B cell (primary cell): Measurements from ENCODE around the gene GFOD2. TPM values are rescaled to one million over a fixed set of nuclear protein-coding genes. Genes with fewer than 3 reads are reported as not detected.
A peak's percentile ranks its signal among the peaks of the same experiment; 100 is the strongest.

Experiments
- ATAC-seq: fragments of 200-7000 bp; cut with Tn5 transposase; one replicate; pipeline ENCODE4 v1.10.0; 2021; ENCODE audit warnings: low read depth, mild to moderate bottlenecking, moderate number of reproducible peaks, moderate library complexity
- CTCF ChIA-PET: fragments of 350-600 bp; sonication (Branson Sonifier 250); formaldehyde crosslinking; loops from one replicate; lab custom pipeline; 2021; ENCODE audit warnings: antibody characterized with exemption, inconsistent platforms; lab: Charles Lee
- POLR2A ChIA-PET: fragments of 350-600 bp; sonication (Branson Sonifier 250); formaldehyde crosslinking; loops from one replicate; lab custom pipeline; 2021; ENCODE audit warnings: antibody characterized with exemption; lab: Charles Lee
- DNase-seq: peaks from one replicate; pipeline ENCODE4 v3.0.0; 2013
- H2AFZ ChIP-seq: 2 replicates; pipeline ENCODE4 v1.6.1; 2012; ENCODE audit warnings: mild to moderate bottlenecking, low read depth, low read length; ENCODE audit not compliant: insufficient read depth, poor library complexity, severe bottlenecking
- H3K27ac ChIP-seq, 2 donors: 1 replicate in 1 of 2; 2 replicates in 1 of 2; pipeline ENCODE4 v1.5.1; 2012 to 2013; ENCODE audit warnings: low read length in 2 of 2, mild to moderate bottlenecking in 2 of 2, moderate library complexity in 1 of 2
- H3K27me3 ChIP-seq, 4 experiments: fragments of 200-600 bp in 1 of 4; sonication (generic) in 1 of 4; replicated peaks in 1 of 4; 1 replicate in 2 of 4; 2 replicates in 2 of 4; pipeline versions ENCODE4 v1.6.1 to v1.7.0; 2013 to 2016; ENCODE audit warnings: low read length in 3 of 4, mild to moderate bottlenecking in 2 of 4, mixed read lengths in 1 of 4, moderate library complexity in 1 of 4; ENCODE audit not compliant: insufficient read depth in 4 of 4, control insufficient read depth in 3 of 4; ENCODE audit errors: control extremely low read depth in 1 of 4
- H3K36me3 ChIP-seq, 2 experiments: replicated peaks in 1 of 2; 1 replicate in 1 of 2; 2 replicates in 1 of 2; pipeline versions ENCODE4 v1.6.1 to v1.7.1; 2013; ENCODE audit warnings: low read length in 1 of 2; ENCODE audit not compliant: insufficient read depth in 2 of 2, control insufficient read depth in 1 of 2; ENCODE audit errors: control extremely low read depth in 1 of 2, extremely low read depth in 1 of 2
- H3K4me1 ChIP-seq, 2 donors: fragments of 200-600 bp in 1 of 2; sonication (generic) in 1 of 2; 1 replicate in 1 of 2; 2 replicates in 1 of 2; pipeline versions ENCODE4 v1.5.1 to v1.6.1; 2013 to 2017; ENCODE audit warnings: low read length in 2 of 2; ENCODE audit not compliant: control insufficient read depth in 2 of 2, insufficient read depth in 2 of 2
- H3K4me2 ChIP-seq: replicated peaks from 2 replicates; pipeline ENCODE3; 2012; ENCODE audit warnings: mild to moderate bottlenecking, low read depth, low read length; ENCODE audit not compliant: poor library complexity, severe bottlenecking
- H3K4me3 ChIP-seq, 5 experiments: fragments of 200-600 bp in 1 of 5; sonication (generic) in 1 of 5; 1 replicate in 3 of 5; 2 replicates in 2 of 5; pipeline versions ENCODE4 v1.5.1 to v1.7.0; 2011 to 2016; ENCODE audit warnings: low read length in 4 of 5, mild to moderate bottlenecking in 4 of 5, low read depth in 2 of 5, control low read depth in 1 of 5, moderate library complexity in 1 of 5; ENCODE audit not compliant: insufficient read depth in 1 of 5; ENCODE audit errors: control extremely low read depth in 1 of 5, extremely low read depth in 1 of 5
- H3K79me2 ChIP-seq: fragments of 200-600 bp; sonication (generic); one replicate; pipeline ENCODE4 v1.6.0; 2016; ENCODE audit warnings: low read length; ENCODE audit not compliant: control insufficient read depth, insufficient read depth
- H3K9ac ChIP-seq: fragments of 200-600 bp; sonication (generic); 2 replicates; pipeline ENCODE4 v1.6.1; 2017; ENCODE audit warnings: mild to moderate bottlenecking, low read length, moderate library complexity
- H3K9me3 ChIP-seq, 3 donors: one replicate each; pipeline versions ENCODE4 v1.6.1 to v1.7.1; 2013; ENCODE audit warnings: low read length in 2 of 3; ENCODE audit not compliant: control insufficient read depth in 2 of 3, insufficient read depth in 1 of 3; ENCODE audit errors: control extremely low read depth in 1 of 3
- H4K20me1 ChIP-seq: 2 replicates; pipeline ENCODE4 v1.6.0; 2012; ENCODE audit warnings: mild to moderate bottlenecking, low read length; ENCODE audit not compliant: insufficient read depth, control insufficient read depth, poor library complexity, severe bottlenecking
- H3K27ac Mint-ChIP-seq: one replicate; pipeline ENCODE4 v1.8.0; 2021; ENCODE audit warnings: mixed read lengths
- H3K27me3 Mint-ChIP-seq: one replicate; pipeline ENCODE4 v1.8.0; 2021; ENCODE audit warnings: mixed read lengths
- H3K4me1 Mint-ChIP-seq: one replicate; pipeline ENCODE4 v1.8.0; 2021; ENCODE audit warnings: mixed read lengths
- H3K4me3 Mint-ChIP-seq: one replicate; pipeline ENCODE4 v1.8.0; 2021; ENCODE audit warnings: mixed read lengths
- H3K9me3 Mint-ChIP-seq: one replicate; pipeline ENCODE4 v1.8.0; 2022; ENCODE audit warnings: mixed read lengths; ENCODE audit not compliant: insufficient read depth
- CTCF ChIP-seq: fragments of 200-600 bp; IDR thresholded peaks from one replicate; pipeline ENCODE4 v1.8.0; 2022; ENCODE audit warnings: antibody characterized with exemption, mild to moderate bottlenecking
- EZH2 ChIP-seq: IDR thresholded peaks from 2 replicates; pipeline ENCODE4 v1.6.1; 2012; ENCODE audit warnings: borderline replicate concordance, low read depth, mild to moderate bottlenecking, moderate library complexity, low read length; ENCODE audit not compliant: insufficient read depth, poor library complexity, severe bottlenecking
- WGBS: methylation state at CpG from one replicate; pipeline ENCODE4 v1.1.5; 2013; ENCODE audit warnings: missing lambda C conversion rate; ENCODE audit not compliant: insufficient coverage; 5-methylcytosine and 5-hydroxymethylcytosine counted together
- intact Hi-C: fragments of 100-400 bp; cut with micrococcal nuclease; formaldehyde crosslinking; loops from one replicate; pipeline ENCODE4 v1.10.0; 2022
- polyA plus RNA-seq: library from polyadenylated mRNA; depleted of rRNA; stranded (reverse); fragments of >200 nt; gene quantifications from 2 replicates; pipeline ENCODE4 v1.2.3, GENCODE V29; 2012
- total RNA-seq, 2 donors: library from RNA; stranded (reverse); fragments of 120-200 nt in 1 of 2; gene quantifications; 1 replicate in 1 of 2; 2 replicates in 1 of 2; pipeline versions ENCODE4 v1.2.3 to v1.2.4, GENCODE V29; 2013 to 2022

Gene GFOD2
- total and polyA plus RNA-seq, 2 donors (not counting 1 experiment from before 2014, with no cell fraction given), result 11.9 to 18.2 TPM

GRCh38 chr16:67716097-67716496, 3.0 kb downstream of the GFOD2 start:
- H3K27ac Mint-ChIP-seq, result no peak overlapping the region
- Histone ChIP-seq H3K9ac (no peak overlapping the region), H3K4me1 (peaks cover 18 to 20% of the 10 kb centered on the region in 2 donors), H2AFZ (no peak overlapping the region), H3K36me3 (peaks cover 0 to 2% of the 10 kb centered on the region in 2 experiments), H4K20me1 (peaks cover 18% of the 10 kb centered on the region), H3K9me3 (no peaks in the 10 kb centered on the region), H3K27ac (no peak overlapping the region), H3K4me3 (no peak overlapping the region), H3K27me3 (no peaks in the 10 kb centered on the region), H3K4me2 (no peak overlapping the region), H3K79me2 (peaks cover 75% of the 10 kb centered on the region)
- no peak for DNase-seq
- POLR2A ChIA-PET, result no interaction called here
- CTCF ChIA-PET, result interaction anchor here (2.8 kb wide), 1 partner anchor 100 kb away, joined by 9 read pairs; no protein-coding TSS in a partner anchor
- H3K4me1 Mint-ChIP-seq, result peaks cover 43% of the 10 kb centered on the region
- TF ChIP-seq EZH2 (no peak), CTCF (no peak)
- 90% methylated on average over 1 of the region's 2 CpGs for WGBS
- intact Hi-C loops, result no loop called here
- ATAC-seq, result no peak
- H3K9me3 Mint-ChIP-seq, result no peaks in the 10 kb centered on the region
- H3K27me3 Mint-ChIP-seq, result no peaks in the 10 kb centered on the region
- H3K4me3 Mint-ChIP-seq, result peak overlapping the region; percentile 12

- no peak overlapping the region for H3K27ac Mint-ChIP-seq
- Histone ChIP-seq H3K79me2 (peaks cover 80% of the 10 kb centered on the region), H3K36me3 (peaks cover 0 to 2% of the 10 kb centered on the region in 2 experiments), H3K9ac (no peak overlapping the region), H3K27ac (no peak overlapping the region), H3K9me3 (no peaks in the 10 kb centered on the region), H3K27me3 (no peaks in the 10 kb centered on the region), H4K20me1 (peaks cover 18% of the 10 kb centered on the region), H3K4me1 (peaks cover 10 to 12% of the 10 kb centered on the region in 2 donors), H3K4me3 (no peak overlapping the region), H2AFZ (no peak overlapping the region), H3K4me2 (no peak overlapping the region)
- TF ChIP-seq CTCF (no peak), EZH2 (no peak)
- H3K9me3 Mint-ChIP-seq, result no peaks in the 10 kb centered on the region
- no peaks in the 10 kb centered on the region for H3K27me3 Mint-ChIP-seq
- DNase-seq (no peak), ATAC-seq (no peak)
- WGBS, result no CpG with 5 or more reads among the region's 1 CpG
- H3K4me3 Mint-ChIP-seq, result no peak overlapping the region
- intact Hi-C loops, result no loop called here
- peaks cover 31% of the 10 kb centered on the region for H3K4me1 Mint-ChIP-seq
- ChIA-PET POLR2A (no interaction called here), CTCF (interaction anchor here (0.7 kb wide), 2 partner anchors 230 to 357 kb away, joined by 3 to 5 read pairs; no protein-coding TSS in a partner anchor)
Observed at GRCh38 chr16:67714522-67714921, 4.6 kb downstream of the GFOD2 start.
